Skeletal muscle tissue (tissue), 4 donors: ENCODE measurements around the gene PAF1. TPM values are rescaled to one million over a fixed set of nuclear protein-coding genes. Genes with fewer than 3 reads are reported as not detected.
A peak's percentile ranks its signal among the peaks of the same experiment; 100 is the strongest.

Experiments
- H3K27ac ChIP-seq: one replicate; pipeline ENCODE4 v1.7.0; 2013; ENCODE audit warnings: mild to moderate bottlenecking, low read depth, low read length, inconsistent platforms
- H3K27me3 ChIP-seq, 3 donors: one replicate each; pipeline ENCODE4 v1.7.0; 2013; ENCODE audit warnings: low read length in 3 of 3; ENCODE audit not compliant: control insufficient read depth in 3 of 3, insufficient read depth in 3 of 3
- H3K36me3 ChIP-seq, 3 donors: one replicate each; pipeline ENCODE4 v1.7.0; 2013; ENCODE audit warnings: low read length in 3 of 3; ENCODE audit not compliant: control insufficient read depth in 3 of 3, insufficient read depth in 3 of 3
- H3K4me1 ChIP-seq, 3 donors: one replicate each; pipeline ENCODE4 v1.7.0; 2013; ENCODE audit warnings: low read length in 3 of 3, mild to moderate bottlenecking in 3 of 3; ENCODE audit not compliant: control insufficient read depth in 3 of 3, insufficient read depth in 3 of 3
- H3K4me3 ChIP-seq, 3 donors: one replicate each; pipeline ENCODE4 v1.7.0; 2013; ENCODE audit warnings: low read length in 3 of 3
- H3K9ac ChIP-seq, 3 donors: one replicate each; pipeline ENCODE4 v1.7.0; 2013; ENCODE audit warnings: low read length in 3 of 3, mild to moderate bottlenecking in 3 of 3, moderate library complexity in 2 of 3, low read depth in 1 of 3
- H3K9me3 ChIP-seq, 3 donors: one replicate each; pipeline ENCODE4 v1.7.0; 2013; ENCODE audit warnings: low read length in 3 of 3; ENCODE audit not compliant: control insufficient read depth in 3 of 3
- total RNA-seq: library from RNA; depleted of rRNA; stranded (reverse); fragments of >200 nt; gene quantifications from one replicate; pipeline ENCODE4 v1.2.3, GENCODE V29; 2014
- donor health status: Osteomylitis.

Gene PAF1
- total RNA-seq, 1 donor from 2014 or later: 25.1 TPM

DNA sequence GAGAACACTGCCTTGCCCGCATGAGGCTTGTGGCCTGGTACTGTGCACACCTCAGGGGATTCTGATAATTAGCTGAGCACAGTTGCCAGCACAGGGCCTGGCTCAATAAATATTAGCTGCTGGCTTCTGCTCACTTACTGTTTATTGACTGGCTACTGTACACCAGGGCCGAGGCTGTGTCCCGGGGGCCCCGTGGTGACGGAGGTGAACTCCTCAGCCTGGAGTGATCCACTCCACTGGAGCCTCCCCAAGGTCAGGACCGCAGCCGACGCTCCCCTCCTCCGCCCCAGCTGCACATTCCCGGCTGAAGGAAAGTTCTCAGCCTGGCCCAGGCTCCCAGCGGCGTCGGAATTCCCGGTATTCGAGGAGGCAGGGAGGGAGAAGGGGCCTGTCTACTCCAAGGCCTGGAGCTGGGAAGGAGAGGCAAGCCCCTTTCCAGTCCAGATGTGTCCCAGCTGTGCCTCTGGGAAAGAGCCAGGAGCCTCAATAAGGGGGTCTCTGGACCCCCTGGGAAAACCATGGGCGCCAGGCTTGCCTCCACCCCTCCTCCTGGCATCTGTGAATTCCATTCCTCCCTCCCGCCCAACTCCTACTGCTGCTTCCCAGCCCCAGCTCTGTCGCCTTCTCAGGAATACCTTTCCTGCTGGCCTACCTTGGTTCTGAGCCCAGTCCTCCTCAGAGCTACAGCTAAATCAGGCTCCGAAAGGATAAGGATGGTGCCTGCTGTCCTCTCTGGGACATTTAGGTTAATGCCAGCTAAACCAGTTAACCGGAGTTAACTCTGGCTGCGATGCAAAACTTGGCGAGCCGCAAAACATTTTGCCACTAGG, 37.6 kb upstream of the PAF1 start:
- peak overlapping the region; percentile 36 to 71 (median 36) for H3K9ac ChIP-seq
- H3K27me3 ChIP-seq: no peaks in the 10 kb centered on the region
- H3K9me3 ChIP-seq: no peaks in the 10 kb centered on the region
- peaks cover 14 to 18% (median 16%) of the 10 kb centered on the region in 3 donors for H3K36me3 ChIP-seq
- peaks cover 5 to 25% (median 11%) of the 10 kb centered on the region in 3 donors for H3K4me1 ChIP-seq
- H3K4me3 ChIP-seq: peak overlapping the region in 1 of 3 donors; percentile 22
- peak overlapping the region; percentile 70 for H3K27ac ChIP-seq

DNA sequence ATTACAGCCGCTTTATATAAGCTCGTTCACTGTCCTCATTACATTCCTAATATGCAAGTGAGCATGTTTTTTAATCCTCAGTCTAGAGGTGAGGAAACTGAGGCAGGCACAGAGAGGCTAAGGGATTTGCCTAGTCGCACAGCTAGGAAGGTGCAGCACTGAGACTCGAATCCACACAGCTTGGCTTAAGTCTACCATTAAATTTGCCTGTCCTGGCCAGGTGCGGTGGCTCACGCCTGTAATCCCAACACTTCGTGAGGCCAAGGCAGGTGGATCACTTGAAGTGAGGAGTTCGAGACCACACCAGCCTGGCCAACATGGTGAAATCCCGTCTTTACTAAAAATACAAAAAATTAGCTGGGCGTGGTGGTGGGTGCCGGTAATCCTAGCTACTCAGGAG, 36.8 kb upstream of the PAF1 start:
- no peaks in the 10 kb centered on the region for H3K9me3 ChIP-seq
- peaks cover 5 to 22% (median 10%) of the 10 kb centered on the region in 3 donors for H3K4me1 ChIP-seq
- no peak overlapping the region for H3K4me3 ChIP-seq
- peaks cover 7 to 10% (median 9%) of the 10 kb centered on the region in 3 donors for H3K36me3 ChIP-seq
- no peaks in the 10 kb centered on the region for H3K27me3 ChIP-seq
- peak overlapping the region; percentile 28 for H3K27ac ChIP-seq
- H3K9ac ChIP-seq: no peak overlapping the region

DNA sequence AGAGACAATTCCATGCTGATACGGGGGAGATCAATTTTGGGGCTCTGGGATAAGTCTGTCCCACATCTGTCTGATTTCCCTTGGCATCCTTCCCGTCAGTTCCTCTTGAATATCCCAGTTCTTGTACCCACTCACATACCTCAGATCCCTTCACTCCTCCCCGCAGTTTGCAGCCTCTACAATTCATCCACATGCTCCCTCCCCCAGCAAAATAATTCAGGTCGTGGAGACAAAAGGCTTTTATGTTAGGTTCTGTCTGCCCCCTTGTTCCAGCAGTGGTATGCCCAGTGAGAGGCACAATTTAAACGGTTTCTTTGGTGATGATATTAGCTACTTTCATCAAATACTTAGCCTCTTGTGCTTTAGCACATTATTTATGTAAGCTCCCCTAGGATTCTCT, 35.3 kb upstream of the PAF1 start:
- H3K27me3 ChIP-seq: no peaks in the 10 kb centered on the region
- peaks cover 5 to 22% (median 10%) of the 10 kb centered on the region in 3 donors for H3K4me1 ChIP-seq
- peaks cover 2 to 5% (median 4%) of the 10 kb centered on the region in 3 donors for H3K36me3 ChIP-seq
- no peak overlapping the region for H3K4me3 ChIP-seq
- no peaks in the 10 kb centered on the region for H3K9me3 ChIP-seq
- H3K27ac ChIP-seq: no peak overlapping the region
- no peak overlapping the region for H3K9ac ChIP-seq

DNA sequence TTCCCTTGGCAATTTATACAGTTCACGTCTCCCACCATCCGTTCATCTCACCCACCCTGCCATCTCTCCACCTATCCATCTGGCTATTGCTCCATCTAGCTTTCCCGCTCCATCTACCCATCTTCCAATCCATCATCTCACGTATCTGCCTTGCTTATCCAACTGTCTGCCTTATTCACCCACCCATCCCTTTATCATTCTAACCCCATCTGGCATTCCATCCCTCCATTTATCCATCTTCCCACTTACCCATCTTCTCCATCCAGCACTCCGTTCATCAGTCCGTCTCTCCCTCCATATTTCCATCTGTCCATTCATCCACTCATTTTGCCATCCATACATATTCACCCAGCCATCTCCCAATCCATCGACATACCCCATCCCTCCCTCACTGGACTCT, 34.8 kb upstream of the PAF1 start:
- Histone ChIP-seq H3K27ac (no peak overlapping the region), H3K9me3 (no peaks in the 10 kb centered on the region), H3K4me3 (no peak overlapping the region), H3K36me3 (peaks cover 0 to 8% (median under 1%) of the 10 kb centered on the region in 3 donors), H3K9ac (no peak overlapping the region), H3K27me3 (no peaks in the 10 kb centered on the region), H3K4me1 (peaks cover 5 to 18% (median 10%) of the 10 kb centered on the region in 3 donors)

DNA sequence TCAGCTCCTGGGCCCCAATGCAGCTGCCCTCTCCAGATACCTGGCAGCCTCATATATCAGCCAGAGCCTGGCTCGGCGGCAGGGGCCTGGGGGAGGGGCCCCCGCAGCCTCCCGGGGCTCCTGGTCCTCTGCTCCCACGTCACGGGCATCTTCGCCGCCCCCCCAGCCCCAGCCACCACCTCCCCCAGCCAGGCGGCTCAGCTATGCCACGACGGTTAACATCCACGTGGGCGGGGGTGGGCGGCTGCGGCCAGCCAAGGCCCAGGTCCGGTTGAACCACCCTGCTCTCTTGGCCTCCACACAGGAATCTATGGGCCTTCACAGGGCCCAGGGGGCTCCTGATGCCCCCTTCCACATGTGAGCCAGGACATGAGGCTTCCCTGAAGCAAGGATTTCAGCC, 34.0 kb upstream of the PAF1 start:
- Histone ChIP-seq H3K9ac (no peak overlapping the region), H3K9me3 (no peaks in the 10 kb centered on the region), H3K27ac (no peak overlapping the region), H3K4me3 (no peak overlapping the region), H3K36me3 (peaks cover 0 to 11% (median 0%) of the 10 kb centered on the region in 3 donors), H3K4me1 (peaks cover 5 to 17% (median 10%) of the 10 kb centered on the region in 3 donors), H3K27me3 (no peaks in the 10 kb centered on the region)

DNA sequence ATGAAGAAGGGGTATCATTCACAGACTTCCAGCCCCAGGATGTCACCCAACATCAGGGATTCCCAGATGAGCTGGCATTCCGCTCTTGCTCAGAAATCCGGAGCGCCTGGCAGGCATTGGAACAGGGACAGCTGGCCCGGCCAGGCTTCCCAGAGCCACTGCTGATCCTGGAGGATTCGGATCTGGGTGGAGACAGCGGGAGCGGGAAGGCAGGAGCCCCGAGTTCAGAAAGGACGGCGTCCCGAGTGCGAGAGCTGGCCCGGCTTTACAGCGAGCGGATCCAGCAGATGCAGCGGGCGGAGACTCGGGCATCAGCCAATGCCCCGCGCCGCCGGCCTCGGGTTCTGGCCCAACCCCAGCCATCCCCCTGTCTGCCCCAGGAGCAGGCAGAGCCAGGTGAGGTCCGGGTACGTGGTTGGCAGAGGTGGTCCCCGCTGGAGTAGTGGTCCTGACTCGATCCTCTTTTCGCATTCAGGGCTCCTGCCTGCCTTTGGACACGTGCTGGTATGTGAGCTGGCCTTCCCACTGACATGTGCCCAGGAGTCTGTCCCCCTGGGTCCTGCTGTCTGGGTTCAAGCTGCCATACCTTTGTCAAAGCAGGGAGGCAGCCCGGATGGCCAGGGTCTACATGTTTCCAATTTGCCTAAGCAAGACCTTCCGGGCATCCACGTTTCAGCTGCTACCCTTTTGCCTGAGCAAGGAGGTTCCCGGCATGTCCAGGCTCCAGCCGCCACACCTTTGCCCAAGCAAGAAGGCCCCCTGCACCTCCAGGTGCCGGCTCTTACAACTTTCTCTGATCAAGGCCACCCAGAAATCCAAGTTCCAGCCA, 32.6 kb upstream of the PAF1 start:
- Histone ChIP-seq H3K4me3 (no peak overlapping the region), H3K36me3 (peaks cover 6 to 13% (median 7%) of the 10 kb centered on the region in 3 donors), H3K9ac (no peak overlapping the region), H3K4me1 (peaks cover 0 to 10% (median 3%) of the 10 kb centered on the region in 3 donors), H3K9me3 (no peaks in the 10 kb centered on the region), H3K27ac (no peak overlapping the region), H3K27me3 (no peaks in the 10 kb centered on the region)

DNA sequence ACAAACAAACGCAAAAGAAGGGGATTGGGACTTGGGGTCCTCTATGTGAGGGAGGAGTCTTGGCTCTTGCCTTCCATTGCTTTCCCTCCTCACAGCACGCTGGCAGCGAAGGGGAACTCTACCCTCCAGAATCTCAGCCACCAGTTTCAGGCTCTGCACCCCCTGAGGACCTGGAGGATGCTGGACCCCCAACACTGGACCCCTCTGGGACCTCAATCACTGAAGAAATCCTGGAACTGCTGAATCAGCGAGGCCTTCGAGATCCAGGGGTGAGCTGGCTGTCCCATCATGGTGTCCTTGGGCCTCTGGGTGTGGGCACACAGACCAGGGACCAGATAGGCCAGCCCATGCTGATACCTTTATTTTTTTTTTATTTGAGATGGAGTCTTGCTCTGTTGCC, 31.1 kb upstream of the PAF1 start:
- Histone ChIP-seq H3K4me1 (no peaks in the 10 kb centered on the region), H3K9me3 (no peaks in the 10 kb centered on the region), H3K27me3 (no peaks in the 10 kb centered on the region), H3K9ac (no peak overlapping the region), H3K4me3 (no peak overlapping the region), H3K36me3 (peaks cover 6 to 13% (median 8%) of the 10 kb centered on the region in 3 donors), H3K27ac (no peak overlapping the region)

DNA sequence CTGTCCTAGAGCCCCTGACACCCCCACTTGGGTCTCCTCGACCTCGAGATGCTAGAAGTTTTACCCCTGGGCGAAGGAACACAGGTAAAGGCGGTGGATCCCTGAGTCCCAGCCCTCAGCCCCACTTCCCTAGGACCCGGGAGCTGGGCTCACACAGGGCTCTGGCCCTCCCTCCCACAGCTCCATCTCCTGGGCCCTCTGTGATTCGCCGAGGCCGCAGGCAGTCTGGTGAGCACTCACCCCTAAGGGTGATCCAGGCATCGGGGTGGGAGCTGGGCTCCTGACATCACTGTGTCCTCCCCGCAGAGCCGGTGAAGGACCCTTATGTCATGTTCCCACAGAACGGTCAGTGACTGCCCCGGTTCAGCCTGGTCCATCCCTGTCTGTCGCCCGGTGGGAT, 29.9 kb upstream of the PAF1 start:
- peaks cover 6 to 13% (median 8%) of the 10 kb centered on the region in 3 donors for H3K36me3 ChIP-seq
- H3K27ac ChIP-seq: no peak overlapping the region
- no peak overlapping the region for H3K4me3 ChIP-seq
- peaks cover 0 to 7% (median 4%) of the 10 kb centered on the region in 3 donors for H3K4me1 ChIP-seq
- no peak overlapping the region for H3K9ac ChIP-seq
- no peaks in the 10 kb centered on the region for H3K27me3 ChIP-seq
- no peaks in the 10 kb centered on the region for H3K9me3 ChIP-seq

DNA sequence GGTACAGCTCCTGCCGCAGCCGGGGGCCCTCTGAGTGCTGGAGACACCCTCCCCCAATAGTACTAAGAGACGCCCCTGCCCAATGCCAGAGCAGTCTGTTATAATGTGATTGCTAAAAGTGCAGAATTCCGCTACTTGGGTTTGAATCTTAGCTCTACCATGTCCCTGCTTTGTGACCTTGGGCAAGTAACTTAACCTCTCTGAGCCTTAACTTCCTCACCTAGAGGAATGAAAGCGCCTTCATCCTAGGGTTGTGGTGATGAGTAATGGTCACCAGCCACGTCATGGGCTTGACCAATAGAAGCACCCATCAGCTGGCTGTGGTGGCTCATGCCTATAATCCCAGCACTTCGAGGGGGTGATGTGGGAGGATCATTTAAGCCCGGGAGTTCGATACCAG, 28.1 kb upstream of the PAF1 start:
- H3K9ac ChIP-seq: no peak overlapping the region
- H3K4me1 ChIP-seq: peaks cover 3 to 24% (median 20%) of the 10 kb centered on the region in 3 donors
- no peak overlapping the region for H3K4me3 ChIP-seq
- H3K27me3 ChIP-seq: no peaks in the 10 kb centered on the region
- no peaks in the 10 kb centered on the region for H3K9me3 ChIP-seq
- no peak overlapping the region for H3K27ac ChIP-seq
- H3K36me3 ChIP-seq: peaks cover 6 to 11% (median 8%) of the 10 kb centered on the region in 3 donors
